GM23338 (cell line): ENCODE data around the gene RNF207. TPM values are rescaled to one million over a fixed set of nuclear protein-coding genes. Genes with fewer than 3 reads are reported as not detected.

ENCODE experiments used
- ATAC-seq: fragments of 200-7000 bp; cut with Tn5 transposase; 3 replicates; pipeline ENCODE4 v1.9.1; 2020
- DNase-seq: peaks from one replicate; pipeline ENCODE4 v3.0.0-alpha.2; 2015; ENCODE audit warnings: low spot score
- H2AFZ ChIP-seq: fragments of 200-600 bp; sonication (generic); 2 replicates; pipeline ENCODE4 v1.8.0; 2016; ENCODE audit warnings: antibody characterized with exemption, mild to moderate bottlenecking, moderate library complexity
- H3F3A ChIP-seq: fragments of 200-600 bp; sonication (generic); replicated peaks from 2 replicates; pipeline ENCODE4 v1.8.0; 2017; ENCODE audit warnings: antibody characterized with exemption, mixed run types, low read depth
- H3K27ac ChIP-seq: fragments of 200-600 bp; sonication (generic); 2 replicates; pipeline ENCODE4 v1.6.1; 2016; ENCODE audit warnings: low read depth
- H3K27me3 ChIP-seq: fragments of 200-600 bp; sonication (generic); 2 replicates; pipeline ENCODE4 v1.8.0; 2016; ENCODE audit warnings: mild to moderate bottlenecking, mixed run types, moderate library complexity; ENCODE audit not compliant: insufficient read depth
- H3K36me3 ChIP-seq: fragments of 200-600 bp; sonication (generic); 2 replicates; pipeline ENCODE4 v1.8.0; 2016; ENCODE audit warnings: mild to moderate bottlenecking; ENCODE audit not compliant: insufficient read depth
- H3K4me1 ChIP-seq: fragments of 200-600 bp; sonication (generic); 2 replicates; pipeline ENCODE4 v1.8.0; 2016; ENCODE audit warnings: mild to moderate bottlenecking, moderate library complexity; ENCODE audit not compliant: insufficient read depth
- H3K4me2 ChIP-seq: fragments of 200-600 bp; sonication (generic); 2 replicates; pipeline ENCODE4 v1.7.1; 2017; ENCODE audit warnings: mixed run types
- H3K4me3 ChIP-seq: fragments of 200-600 bp; sonication (generic); 2 replicates; pipeline ENCODE4 v1.6.1; 2016; ENCODE audit warnings: mixed run types
- H3K79me2 ChIP-seq: fragments of 200-600 bp; sonication (generic); replicated peaks from 2 replicates; pipeline ENCODE4 v1.8.0; 2017; ENCODE audit warnings: mild to moderate bottlenecking; ENCODE audit not compliant: insufficient read depth
- H3K9me2 ChIP-seq: fragments of 200-600 bp; sonication (generic); 2 replicates; pipeline ENCODE4 v1.8.0; 2017; ENCODE audit not compliant: insufficient read depth
- H4K20me1 ChIP-seq: fragments of 200-600 bp; sonication (generic); replicated peaks from 2 replicates; pipeline ENCODE4 v1.8.0; 2017; ENCODE audit warnings: mild to moderate bottlenecking; ENCODE audit not compliant: insufficient read depth
- H3K27ac Mint-ChIP-seq: 2 replicates; pipeline ENCODE4 v1.8.0; 2020; ENCODE audit warnings: inconsistent platforms, mild to moderate bottlenecking, moderate library complexity, mixed read lengths
- H3K27me3 Mint-ChIP-seq: 3 replicates; pipeline ENCODE4 v1.8.0; 2022; ENCODE audit warnings: low read depth, mild to moderate bottlenecking, moderate library complexity, mixed read lengths, inconsistent platforms; ENCODE audit not compliant: insufficient read depth, poor library complexity
- H3K36me3 Mint-ChIP-seq: 3 replicates; pipeline ENCODE4 v1.8.0; 2021; ENCODE audit warnings: low read depth, mild to moderate bottlenecking, inconsistent platforms, moderate library complexity, mixed read lengths
- H3K4me1 Mint-ChIP-seq: 3 replicates; pipeline ENCODE4 v1.8.0; 2020; ENCODE audit warnings: mild to moderate bottlenecking, inconsistent platforms, mixed read lengths
- H3K4me3 Mint-ChIP-seq: 3 replicates; pipeline ENCODE4 v1.8.0; 2021; ENCODE audit warnings: moderate library complexity, mild to moderate bottlenecking, inconsistent platforms, mixed read lengths
- H3K9me3 Mint-ChIP-seq: 3 replicates; pipeline ENCODE4 v1.8.0; 2020; ENCODE audit warnings: moderate library complexity, mild to moderate bottlenecking, inconsistent platforms, mixed read lengths
- CREB1 ChIP-seq: fragments of 250-450 bp; sonication (Bioruptor Pico); IDR thresholded peaks from 2 replicates; pipeline ENCODE4 v1.5.0; 2020; ENCODE audit warnings: low read depth, mild to moderate bottlenecking, moderate library complexity
- EZH2 ChIP-seq: fragments of 200-600 bp; sonication (generic); IDR thresholded peaks from one replicate; pipeline ENCODE4 v1.8.0; 2017; ENCODE audit warnings: antibody characterized with exemption, mild to moderate bottlenecking, low read depth; ENCODE audit not compliant: unreplicated experiment
- EZH2phosphoT487 ChIP-seq: fragments of 200-600 bp; sonication (generic); IDR thresholded peaks from one replicate; pipeline ENCODE4 v1.8.1; 2018; ENCODE audit warnings: antibody characterized with exemption; ENCODE audit not compliant: unreplicated experiment
- JUNB ChIP-seq: IDR thresholded peaks from one replicate; pipeline ENCODE4 v1.6.1; 2016; ENCODE audit warnings: antibody characterized with exemption; ENCODE audit not compliant: unreplicated experiment
- NANOG ChIP-seq: IDR thresholded peaks from 2 replicates; pipeline ENCODE4 v1.6.1; 2016; ENCODE audit warnings: antibody characterized with exemption, borderline replicate concordance
- STAT1 ChIP-seq: IDR thresholded peaks from one replicate; pipeline ENCODE4 v1.6.1; 2016; ENCODE audit warnings: antibody characterized with exemption; ENCODE audit not compliant: unreplicated experiment
- ZNF114 ChIP-seq: fragments of 250-450 bp; sonication (Bioruptor Pico); IDR thresholded peaks from 2 replicates; pipeline ENCODE4 v1.5.0; 2020; ENCODE audit warnings: mild to moderate bottlenecking, moderate library complexity
- polyA plus RNA-seq: library from polyadenylated mRNA; unstranded; fragments of >200 nt; fragmentation: Nextera tagmentation; extraction: Ambion mirVana; gene quantifications from 2 replicates; pipeline ENCODE4 v1.2.1, GENCODE V29; 2016
- total RNA-seq: library from RNA; depleted of rRNA; stranded (reverse); fragments of >200 nt; shearing (Covaris generic); gene quantifications from 2 replicates; pipeline ENCODE4 v1.2.3, GENCODE V29; 2014
- TF ChIP-seq, protein P1 (sequence below), 2 experiments: fragments of 200-600 bp in 1 of 2; sonication (generic) in 1 of 2; conservative IDR thresholded peaks; 2 replicates each; pipeline versions ENCODE4 v1.5.1 to v1.6.1; 2016 to 2017; ENCODE audit warnings: antibody characterized with exemption in 2 of 2, low read depth in 2 of 2, mild to moderate bottlenecking in 2 of 2, moderate library complexity in 1 of 2
- TF ChIP-seq, protein P2 (sequence below): IDR thresholded peaks from 2 replicates; pipeline ENCODE4 v1.6.1; 2016; ENCODE audit warnings: antibody characterized with exemption

Gene RNF207
- total and polyA plus RNA-seq, 2 experiments from 2014 or later, result 1.7 to 2.9 TPM

DNA sequence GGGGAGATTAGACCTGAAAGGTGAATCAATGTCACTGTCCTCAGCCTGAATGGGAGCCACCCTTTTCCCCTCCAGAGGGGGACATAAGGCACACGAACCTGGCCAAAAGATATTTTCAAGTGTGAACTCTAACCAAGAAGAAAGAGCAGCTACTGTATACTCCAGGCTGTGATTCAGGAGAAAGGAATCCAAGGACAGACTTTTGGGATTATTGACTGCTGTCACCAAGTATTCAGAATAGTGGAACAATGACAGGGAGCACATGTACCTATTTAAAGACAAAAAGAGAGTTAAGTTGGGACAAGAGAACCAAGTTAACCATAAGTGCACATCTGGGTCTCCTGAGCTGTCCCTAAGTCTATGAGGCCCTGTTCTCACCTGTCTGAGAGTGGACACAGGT is 27.5 kb downstream of the RNF207 start:
- no peak overlapping the region for H3K4me3 ChIP-seq
- Mint-ChIP-seq H3K4me3 (peak overlapping the region; percentile 38; the same call in 1 of the 3 replicates), H3K27me3 (peaks cover 20% of the 10 kb centered on the region), H3K27ac (no peak overlapping the region), H3K4me1 (peaks cover 17% of the 10 kb centered on the region), H3K9me3 (no peaks in the 10 kb centered on the region), H3K36me3 (peaks cover 57% of the 10 kb centered on the region)
- peaks cover 14% of the 10 kb centered on the region for H3K4me1 ChIP-seq
- no peak overlapping the region for H2AFZ ChIP-seq
- H3K4me2 ChIP-seq, result no peak overlapping the region
- H3K36me3 ChIP-seq, result peaks cover 43% of the 10 kb centered on the region
- DNase-seq (no peak), ATAC-seq (no peak)
- H4K20me1 ChIP-seq, result peaks cover 40% of the 10 kb centered on the region
- TF ChIP-seq, protein P1, sequence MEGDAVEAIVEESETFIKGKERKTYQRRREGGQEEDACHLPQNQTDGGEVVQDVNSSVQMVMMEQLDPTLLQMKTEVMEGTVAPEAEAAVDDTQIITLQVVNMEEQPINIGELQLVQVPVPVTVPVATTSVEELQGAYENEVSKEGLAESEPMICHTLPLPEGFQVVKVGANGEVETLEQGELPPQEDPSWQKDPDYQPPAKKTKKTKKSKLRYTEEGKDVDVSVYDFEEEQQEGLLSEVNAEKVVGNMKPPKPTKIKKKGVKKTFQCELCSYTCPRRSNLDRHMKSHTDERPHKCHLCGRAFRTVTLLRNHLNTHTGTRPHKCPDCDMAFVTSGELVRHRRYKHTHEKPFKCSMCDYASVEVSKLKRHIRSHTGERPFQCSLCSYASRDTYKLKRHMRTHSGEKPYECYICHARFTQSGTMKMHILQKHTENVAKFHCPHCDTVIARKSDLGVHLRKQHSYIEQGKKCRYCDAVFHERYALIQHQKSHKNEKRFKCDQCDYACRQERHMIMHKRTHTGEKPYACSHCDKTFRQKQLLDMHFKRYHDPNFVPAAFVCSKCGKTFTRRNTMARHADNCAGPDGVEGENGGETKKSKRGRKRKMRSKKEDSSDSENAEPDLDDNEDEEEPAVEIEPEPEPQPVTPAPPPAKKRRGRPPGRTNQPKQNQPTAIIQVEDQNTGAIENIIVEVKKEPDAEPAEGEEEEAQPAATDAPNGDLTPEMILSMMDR (conservative IDR thresholded peaks at IDR 0.05; ENCODE audit: low read depth in 2 of 2), result no peak
- TF ChIP-seq EZH2phosphoT487 (no peak), STAT1 (no peak), ZNF114 (CRISPR knock-in tag) (no peak)
- peaks cover 19% of the 10 kb centered on the region for H3F3A ChIP-seq
- no peaks in the 10 kb centered on the region for H3K9me2 ChIP-seq
- H3K79me2 ChIP-seq, result peaks cover 47% of the 10 kb centered on the region
- H3K27me3 ChIP-seq, result no peaks in the 10 kb centered on the region
- no peak overlapping the region for H3K27ac ChIP-seq

DNA sequence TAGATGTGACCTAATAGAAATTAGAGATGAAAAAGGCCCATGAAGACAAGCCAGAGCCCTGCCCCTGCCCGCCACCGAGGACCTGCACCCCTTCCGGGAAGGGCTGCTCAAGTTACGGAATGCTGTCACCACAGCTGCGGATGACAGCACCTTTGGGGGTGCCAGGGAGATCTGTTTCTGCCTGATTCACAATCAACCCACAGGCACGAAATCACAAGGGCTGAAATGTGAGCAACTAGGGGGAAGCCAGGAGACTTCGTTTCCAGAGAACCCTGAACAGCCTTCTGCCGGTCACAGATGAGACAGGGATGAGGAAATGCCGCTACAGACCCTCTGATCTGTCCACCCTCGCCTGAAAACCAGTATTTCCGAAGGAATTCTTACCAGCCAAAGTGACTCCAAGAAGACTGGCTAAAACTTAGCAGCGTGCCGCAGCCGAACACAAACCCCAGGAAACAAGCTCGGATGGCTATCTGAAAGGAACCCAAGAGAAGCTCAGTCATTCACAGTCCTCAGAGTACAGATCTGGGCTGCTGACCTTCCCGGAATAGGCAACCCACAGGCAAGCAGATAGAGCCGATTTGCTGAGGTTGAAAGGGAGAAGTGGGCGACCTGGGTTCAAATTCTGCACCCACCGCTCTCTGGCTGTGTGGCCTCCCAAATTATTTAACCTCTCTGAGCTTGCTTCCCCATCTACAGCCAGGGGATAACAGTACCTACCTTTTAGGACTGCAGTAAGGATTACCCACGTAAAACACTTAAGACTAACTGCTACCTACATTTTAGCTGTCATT is 28.8 kb downstream of the RNF207 start:
- Histone ChIP-seq H3K4me2 (peak overlapping the region; percentile 97), H3K79me2 (peaks cover 47% of the 10 kb centered on the region), H3K4me3 (peak overlapping the region; percentile 92), H3K4me1 (peaks cover 19% of the 10 kb centered on the region), H3K27me3 (no peaks in the 10 kb centered on the region), H3K36me3 (peaks cover 29% of the 10 kb centered on the region; the same call in 1 of the 2 replicates), H4K20me1 (peaks cover 31% of the 10 kb centered on the region), H2AFZ (no peak overlapping the region), H3K9me2 (no peaks in the 10 kb centered on the region), H3K27ac (no peak overlapping the region), H3F3A (peaks cover 22% of the 10 kb centered on the region)
- peaks cover 48% of the 10 kb centered on the region for H3K36me3 Mint-ChIP-seq
- H3K4me1 Mint-ChIP-seq, result peaks cover 29% of the 10 kb centered on the region
- DNase-seq (peak; percentile 5), ATAC-seq (no peak)
- peak overlapping the region; percentile 88 for H3K4me3 Mint-ChIP-seq
- peaks cover 26% of the 10 kb centered on the region for H3K27me3 Mint-ChIP-seq
- no peak for TF ChIP-seq ZNF114 (CRISPR knock-in tag)
- H3K9me3 Mint-ChIP-seq, result no peaks in the 10 kb centered on the region
- peak overlapping the region; percentile 74 for H3K27ac Mint-ChIP-seq

DNA sequence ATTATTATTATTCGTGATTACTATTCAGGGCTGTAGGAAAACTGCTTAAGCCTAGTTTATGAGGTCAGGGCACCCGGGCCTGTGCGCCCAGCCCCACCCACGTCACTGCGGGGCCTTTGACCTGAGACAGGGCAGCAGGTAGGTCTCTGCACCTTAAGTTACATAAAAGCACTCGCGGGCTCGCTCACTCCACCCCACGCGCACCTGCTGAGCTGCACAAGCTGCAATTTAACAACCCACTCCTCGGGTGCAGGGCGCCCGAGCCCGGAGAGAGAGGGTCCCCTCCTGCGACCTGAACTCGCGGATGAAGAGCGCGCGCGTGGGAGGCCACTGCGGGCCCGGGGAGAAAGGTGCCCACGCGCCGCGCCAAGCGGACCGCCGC is 29.4 kb downstream of the RNF207 start:
- no peaks in the 10 kb centered on the region for H3K9me3 Mint-ChIP-seq
- H3K36me3 ChIP-seq, result peaks cover 23% of the 10 kb centered on the region; the same call in 1 of the 2 replicates
- H3K4me1 Mint-ChIP-seq, result peaks cover 35% of the 10 kb centered on the region
- peak overlapping the region; percentile 92 for H3K27ac Mint-ChIP-seq
- H3K4me3 ChIP-seq, result peak overlapping the region; percentile 92
- H4K20me1 ChIP-seq, result peaks cover 26% of the 10 kb centered on the region
- peaks cover 42% of the 10 kb centered on the region for H3K36me3 Mint-ChIP-seq
- peaks cover 27% of the 10 kb centered on the region for H3F3A ChIP-seq
- H3K27me3 ChIP-seq, result no peaks in the 10 kb centered on the region
- peaks cover 24% of the 10 kb centered on the region for H3K4me1 ChIP-seq
- 0 out of 2 replicates have a peak overlapping the region, but pooled peaks have one; percentile 19 for H3K27ac ChIP-seq
- H3K4me3 Mint-ChIP-seq, result peak overlapping the region; percentile 88
- H2AFZ ChIP-seq, result no peak overlapping the region
- peak; percentile 9 for DNase-seq
- H3K27me3 Mint-ChIP-seq, result peaks cover 31% of the 10 kb centered on the region
- peaks cover 44% of the 10 kb centered on the region for H3K79me2 ChIP-seq
- no peak for ATAC-seq
- no peaks in the 10 kb centered on the region for H3K9me2 ChIP-seq
- H3K4me2 ChIP-seq, result peak overlapping the region; percentile 97
- TF ChIP-seq CREB1 (CRISPR knock-in tag), result no peak
- no peak for TF ChIP-seq NANOG
- TF ChIP-seq, protein P1 (conservative IDR thresholded peaks at IDR 0.05; ENCODE audit: low read depth in 2 of 2), result no peak
- TF ChIP-seq EZH2, result no peak
- TF ChIP-seq JUNB, result no peak
- TF ChIP-seq STAT1, result no peak
- TF ChIP-seq, protein P2, sequence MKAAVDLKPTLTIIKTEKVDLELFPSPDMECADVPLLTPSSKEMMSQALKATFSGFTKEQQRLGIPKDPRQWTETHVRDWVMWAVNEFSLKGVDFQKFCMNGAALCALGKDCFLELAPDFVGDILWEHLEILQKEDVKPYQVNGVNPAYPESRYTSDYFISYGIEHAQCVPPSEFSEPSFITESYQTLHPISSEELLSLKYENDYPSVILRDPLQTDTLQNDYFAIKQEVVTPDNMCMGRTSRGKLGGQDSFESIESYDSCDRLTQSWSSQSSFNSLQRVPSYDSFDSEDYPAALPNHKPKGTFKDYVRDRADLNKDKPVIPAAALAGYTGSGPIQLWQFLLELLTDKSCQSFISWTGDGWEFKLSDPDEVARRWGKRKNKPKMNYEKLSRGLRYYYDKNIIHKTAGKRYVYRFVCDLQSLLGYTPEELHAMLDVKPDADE, result no peak
